NOMO-1 treated with dmso at 0.1 percent for 144 hours (cell line): ENCODE measurements around the gene GABRG3.

Experiments
- DNase-seq: peaks from one replicate; lab custom pipeline; 2025; ENCODE audit not compliant: unreplicated experiment; lab: John Stamatoyannopoulos, UW

GABRG3 gene

DNA sequence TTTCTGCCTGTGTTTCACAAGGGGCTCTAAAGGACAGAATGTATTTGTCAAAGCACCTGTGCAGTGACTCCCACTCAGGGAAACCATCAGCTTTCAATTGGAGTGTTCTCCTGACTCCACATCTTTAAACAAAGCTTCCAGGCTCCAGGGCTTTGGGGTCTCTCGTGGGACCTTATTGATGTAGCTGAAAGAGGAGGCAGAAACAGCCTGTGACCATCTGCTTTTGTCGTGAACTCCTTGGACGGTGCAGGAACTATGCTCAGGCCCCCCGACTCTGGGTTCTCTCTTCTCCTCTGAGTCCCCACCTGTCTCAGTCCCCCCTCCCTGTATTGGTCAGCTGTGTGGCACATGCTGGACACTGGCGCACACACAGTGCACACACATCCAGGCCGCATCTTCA lies 486.8 kb downstream of the GABRG3 start:
- no peak for DNase-seq

DNA sequence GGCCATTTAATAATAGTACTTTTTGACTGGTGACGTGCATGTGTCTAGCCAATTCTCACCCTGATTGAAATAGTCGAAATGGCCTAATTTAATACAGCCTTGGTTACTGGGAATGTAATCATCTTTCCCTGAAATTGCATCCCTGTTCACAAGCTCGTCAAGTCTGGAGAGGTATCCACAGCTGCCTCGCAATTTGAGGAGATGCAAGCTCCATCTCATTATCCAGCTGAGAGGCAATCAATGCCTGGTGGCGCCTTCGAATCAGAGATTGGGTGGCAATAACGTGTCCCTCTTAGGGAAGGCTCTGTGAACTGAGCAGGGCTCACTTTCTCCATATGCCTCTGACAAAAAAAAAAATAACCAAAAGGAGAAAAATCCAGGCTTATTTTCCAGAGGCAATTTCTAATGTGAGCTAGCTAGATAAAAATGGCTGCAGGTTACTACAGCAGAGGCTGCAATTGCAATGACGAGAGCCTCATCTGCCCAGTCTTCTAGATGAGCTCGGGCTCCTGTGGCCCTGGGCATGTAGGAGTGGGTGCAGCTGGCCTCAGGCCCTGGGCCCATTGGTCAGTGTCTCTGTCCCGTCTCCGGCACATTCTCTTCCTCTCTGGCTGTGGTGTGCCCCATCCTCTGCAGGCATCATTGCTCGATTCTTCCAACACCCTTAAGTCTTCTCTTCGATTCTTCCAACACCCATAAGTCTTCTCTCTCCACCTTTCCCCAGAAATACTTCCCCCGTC lies 487.5 kb downstream of the GABRG3 start:
- DNase-seq: no peak

DNA sequence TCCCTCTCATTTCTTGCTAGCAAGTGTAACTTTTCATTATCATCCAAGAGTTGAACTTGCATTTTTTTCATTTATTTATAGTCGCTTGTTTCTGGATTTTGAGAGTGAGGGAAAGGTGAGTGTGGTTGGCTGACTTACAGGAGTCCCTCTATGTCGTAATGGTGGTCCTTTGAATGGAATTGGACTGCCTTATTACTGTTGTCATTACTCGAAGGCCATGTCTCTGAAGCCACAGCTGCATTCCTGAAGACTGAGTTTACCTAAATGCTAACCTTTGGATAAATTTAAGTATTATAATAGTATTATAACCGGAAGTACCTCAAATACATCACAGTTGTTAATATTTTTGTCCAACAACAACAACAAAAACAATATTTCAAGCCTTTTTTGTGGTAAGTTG lies 488.9 kb downstream of the GABRG3 start:
- no peak for DNase-seq

DNA sequence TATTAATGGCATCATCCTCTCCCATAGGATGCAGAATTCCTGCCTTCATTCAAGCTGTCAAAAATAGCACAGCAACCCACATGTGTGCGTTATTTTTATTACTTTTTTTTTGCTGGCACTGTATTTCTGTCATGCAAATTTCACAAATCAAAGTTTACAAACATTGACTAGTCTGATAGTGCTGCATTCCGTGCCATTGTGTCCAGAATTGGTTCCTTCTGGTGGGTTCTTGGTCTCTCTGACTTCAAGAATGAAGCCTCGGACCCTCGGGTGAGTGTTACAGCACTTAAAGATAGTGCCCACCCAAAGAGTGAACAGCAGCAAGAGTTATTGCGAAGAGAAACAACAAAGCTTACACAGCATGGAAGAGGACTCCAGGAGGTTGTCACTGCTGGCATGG lies 490.2 kb downstream of the GABRG3 start:
- DNase-seq: no peak

DNA sequence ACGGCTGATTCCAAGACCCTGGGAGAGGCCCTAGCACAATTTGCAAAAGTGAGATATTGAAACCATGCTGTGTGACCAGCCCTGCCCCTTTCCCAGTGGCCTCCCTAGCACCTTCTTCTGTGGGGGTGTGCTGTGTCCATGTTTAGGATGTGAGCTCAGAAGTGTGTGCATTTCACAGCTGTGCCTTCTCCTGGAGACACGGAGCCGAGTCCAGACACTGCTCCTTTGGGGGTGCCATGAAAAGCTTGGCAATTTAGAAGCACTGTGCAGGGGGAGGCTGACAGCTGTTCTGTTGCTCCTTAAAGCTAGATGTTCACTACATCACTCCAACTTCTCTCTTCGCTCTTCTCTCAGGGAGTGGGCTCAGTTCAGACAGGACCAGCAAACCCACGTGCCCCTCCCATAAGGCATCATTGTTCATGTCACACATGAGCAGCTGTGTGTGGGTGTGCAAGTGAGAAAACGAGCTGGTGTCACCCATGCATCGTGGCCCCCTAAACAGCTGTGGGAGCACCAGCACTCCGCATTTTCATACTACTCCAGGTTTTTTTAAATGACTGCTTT lies 492.6 kb downstream of the GABRG3 start:
- no peak for DNase-seq

DNA sequence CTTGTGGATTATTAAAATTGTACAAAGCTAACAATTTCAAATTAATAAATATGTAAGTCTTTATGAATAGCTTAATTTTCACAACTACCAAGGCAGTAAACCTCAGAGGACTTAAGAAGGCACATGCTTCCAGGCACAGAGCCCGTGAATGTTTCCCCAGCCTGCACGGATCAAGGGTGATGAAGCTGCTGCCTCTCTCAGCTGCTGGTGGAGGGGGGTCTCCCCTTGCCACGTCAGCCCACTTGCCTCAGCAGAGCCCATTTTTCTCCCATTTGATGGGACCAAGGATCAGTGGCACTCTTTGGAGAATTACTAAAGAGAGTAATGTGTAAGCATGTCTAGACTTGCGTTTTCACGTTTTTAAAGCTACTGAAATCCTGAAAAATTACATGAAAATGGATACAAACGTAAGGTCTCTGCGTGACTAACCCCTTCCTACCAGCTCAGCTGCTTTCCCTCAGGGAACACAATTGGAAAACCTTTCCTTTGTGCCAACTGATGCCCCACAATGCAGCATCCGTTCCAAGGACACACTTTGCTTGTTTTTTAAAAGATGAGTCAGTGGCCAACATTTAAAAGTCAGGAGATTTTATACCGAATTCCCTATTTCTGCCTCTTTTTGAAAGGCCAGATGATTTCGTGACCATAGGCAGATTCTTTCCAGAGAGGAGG lies 494.1 kb downstream of the GABRG3 start:
- no peak for DNase-seq

DNA sequence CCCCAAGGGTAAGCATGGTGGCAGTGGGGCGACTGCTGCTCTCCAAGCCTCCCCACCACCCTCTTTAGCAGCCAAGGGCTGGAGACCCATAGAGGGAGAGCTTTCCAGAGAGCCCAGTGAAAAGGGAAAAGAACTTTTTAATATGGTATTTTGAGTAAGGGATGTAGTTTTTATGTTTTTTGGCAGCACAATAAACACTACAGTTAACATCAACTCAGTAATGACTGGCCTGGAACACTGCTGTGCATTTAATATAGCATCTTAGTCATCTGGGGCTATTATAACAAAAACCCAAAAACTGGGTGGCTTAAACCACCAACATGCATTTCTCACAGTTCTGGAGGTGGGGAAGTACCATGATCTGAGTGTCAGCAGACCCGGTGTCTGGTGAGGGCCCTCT lies 495.8 kb downstream of the GABRG3 start:
- DNase-seq: no peak

DNA sequence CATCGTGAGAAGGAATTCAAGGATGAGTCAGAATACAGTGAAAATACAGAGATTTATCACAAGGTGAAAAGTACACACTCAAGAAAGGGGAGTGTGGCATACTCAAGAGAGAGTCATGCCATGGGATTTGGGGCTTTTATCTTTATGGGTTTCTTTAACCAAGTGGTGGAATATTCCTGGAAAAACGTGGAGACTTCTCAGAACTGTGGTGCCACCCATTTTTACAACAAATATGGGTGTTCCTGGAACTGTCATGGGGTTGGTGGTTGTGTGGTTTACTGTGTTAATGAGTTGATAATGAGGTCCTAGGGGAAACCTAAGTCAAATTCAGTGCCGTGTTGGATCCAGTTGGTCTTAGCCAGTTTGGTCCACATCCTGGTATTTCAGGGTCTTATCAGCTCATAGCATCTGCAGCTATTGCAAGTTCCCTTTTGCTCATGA lies 497.2 kb downstream of the GABRG3 start:
- no peak for DNase-seq

DNA sequence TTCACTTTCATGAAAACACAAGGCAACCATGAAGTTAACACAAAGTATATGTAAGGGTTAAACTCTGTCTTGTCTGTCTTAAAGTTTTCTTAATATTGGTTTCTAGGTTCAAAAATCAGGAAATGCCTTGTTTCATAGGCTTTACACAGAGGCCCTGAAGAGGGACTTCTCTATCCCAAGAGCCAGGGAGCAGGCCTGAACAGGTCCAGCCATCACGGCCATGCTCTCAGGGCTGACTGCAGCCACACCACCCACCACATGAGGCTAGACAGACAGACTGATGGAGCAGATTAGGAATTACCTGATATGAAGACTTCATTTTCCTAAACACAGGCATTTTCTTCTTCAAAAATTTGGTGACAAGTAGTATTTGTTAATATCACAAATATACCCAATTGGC lies 502.9 kb downstream of the GABRG3 start:
- DNase-seq: no peak

DNA sequence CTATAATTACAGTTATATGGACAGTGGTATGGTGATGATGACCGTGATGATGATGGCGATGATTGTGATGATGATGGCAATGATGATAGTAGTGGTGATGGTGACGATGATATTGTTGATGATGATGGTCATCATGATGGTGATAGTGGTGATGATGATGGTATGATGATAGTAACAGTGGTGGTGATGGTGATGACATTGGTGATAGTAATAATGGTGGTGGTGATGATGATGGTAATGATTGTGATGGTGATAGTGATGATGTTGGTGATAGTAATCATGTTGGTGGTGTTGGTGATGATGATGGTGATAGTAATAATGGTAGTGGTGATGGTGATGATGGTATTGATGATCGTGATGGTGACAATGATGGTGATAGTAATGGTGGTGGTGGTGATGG lies 504.4 kb downstream of the GABRG3 start:
- DNase-seq: no peak

DNA sequence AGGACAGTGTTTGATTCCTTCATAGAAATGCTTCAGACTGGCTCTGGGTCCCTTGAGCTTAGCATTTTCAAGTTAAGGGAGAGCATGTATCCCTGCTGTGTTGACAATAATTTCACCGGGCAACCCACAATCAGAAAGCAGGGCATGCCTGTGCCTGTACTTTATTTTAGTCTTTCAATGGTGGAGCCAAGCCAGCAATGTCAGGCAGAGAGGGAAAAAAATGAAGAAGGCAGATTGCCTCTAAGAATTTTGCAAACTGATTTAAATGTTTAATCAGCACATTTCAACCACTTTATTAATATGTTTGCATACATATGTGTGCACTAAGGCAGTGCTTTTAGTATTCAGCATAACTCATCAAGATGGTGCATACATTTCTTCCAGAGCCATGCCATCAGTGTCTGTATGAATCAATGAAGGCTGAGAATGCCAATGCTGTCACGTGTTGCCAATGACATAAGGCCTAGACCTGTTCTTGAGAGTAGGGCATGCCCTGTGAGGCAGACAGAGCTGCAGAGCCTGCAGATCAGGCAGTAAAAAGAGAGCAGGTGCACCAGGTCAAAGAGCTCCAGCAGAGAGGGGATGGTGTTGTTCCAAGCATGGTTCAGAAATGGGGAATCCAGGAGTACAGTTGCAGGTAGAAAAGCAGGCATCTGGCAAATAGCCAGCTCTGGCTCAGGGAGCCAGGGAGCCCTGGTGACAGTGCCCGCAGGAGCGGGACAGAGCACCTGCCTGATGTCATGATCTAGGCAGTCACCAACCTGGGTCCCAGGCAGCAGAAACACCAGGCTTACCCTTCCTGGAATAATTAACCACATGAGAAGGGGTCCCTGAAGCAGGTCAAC lies 508.5 kb downstream of the GABRG3 start:
- no peak for DNase-seq

DNA sequence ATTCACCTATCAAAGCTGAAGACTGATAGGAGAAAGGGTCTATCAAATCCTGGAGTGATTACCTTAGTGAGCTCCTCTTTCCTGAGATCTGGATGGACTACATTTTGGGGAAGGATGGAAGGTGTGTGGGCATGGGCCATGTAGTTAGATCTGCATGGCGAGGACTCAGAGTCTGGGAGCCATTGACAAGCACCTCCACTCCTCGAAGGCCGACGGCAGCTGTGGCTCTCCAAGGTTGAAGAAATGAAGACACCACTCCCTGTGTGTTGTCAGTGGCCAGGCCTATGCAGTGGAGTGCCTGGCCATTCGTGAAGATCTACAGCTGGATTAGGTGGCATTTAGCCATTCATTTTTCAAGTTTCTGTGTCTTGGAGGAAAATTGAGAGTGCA lies 509.2 kb downstream of the GABRG3 start:
- DNase-seq: no peak

DNA sequence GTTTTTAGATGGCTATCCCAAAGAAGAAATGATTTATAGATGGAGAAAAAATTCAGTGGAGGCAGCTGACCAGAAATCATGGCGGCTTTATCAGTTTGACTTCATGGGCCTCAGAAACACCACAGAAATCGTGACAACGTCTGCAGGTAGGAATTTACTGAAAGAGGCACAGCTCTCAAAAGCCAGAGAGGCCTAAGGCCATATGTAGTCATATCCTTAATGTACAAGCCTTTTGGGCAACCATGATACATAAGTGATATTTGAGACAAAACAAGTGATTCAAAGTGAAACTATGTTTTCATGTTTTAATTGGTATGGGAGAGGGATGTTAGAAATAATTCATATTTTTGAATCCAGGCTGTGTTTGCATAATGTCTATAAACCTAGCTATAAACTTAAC lies 509.7 kb downstream of the GABRG3 start:
- no peak for DNase-seq

DNA sequence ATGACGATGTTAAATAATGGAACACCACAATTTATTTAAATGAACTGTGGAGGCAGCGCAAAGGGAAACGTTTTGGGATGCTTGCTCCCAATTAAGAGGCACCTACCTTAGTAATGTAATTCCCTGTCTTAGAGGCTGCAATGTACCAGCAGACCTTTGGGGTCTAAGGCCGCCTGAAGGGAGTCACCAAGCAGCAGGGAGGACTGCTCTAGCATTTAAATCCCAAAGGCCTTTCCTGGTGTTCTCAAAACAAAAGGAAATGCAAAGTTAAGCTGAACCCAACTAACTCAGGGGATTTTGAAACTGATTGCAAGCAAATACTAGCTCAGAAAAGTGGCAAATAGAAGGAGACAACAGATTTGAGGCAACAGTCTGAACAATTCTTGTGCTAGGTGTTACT lies 510.8 kb downstream of the GABRG3 start:
- no peak for DNase-seq

DNA sequence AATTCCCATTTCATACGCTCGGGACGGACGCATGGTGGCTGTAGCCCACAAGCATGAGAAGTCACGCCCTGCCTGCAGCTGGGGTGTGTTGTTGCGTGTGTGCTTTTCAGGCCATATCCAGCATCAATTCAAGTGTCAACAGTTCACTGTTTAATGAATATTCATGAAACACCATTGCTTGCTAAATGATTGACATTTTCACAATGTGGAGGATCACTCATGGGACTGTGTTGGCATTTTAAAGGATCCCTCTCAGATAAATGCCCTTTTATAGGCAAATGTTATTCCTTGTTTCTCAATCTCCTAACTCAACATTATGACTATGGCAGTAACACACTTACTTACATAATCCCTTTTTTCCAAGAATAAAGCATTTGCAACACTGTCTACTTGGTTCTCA lies 511.3 kb downstream of the GABRG3 start:
- DNase-seq: no peak

DNA sequence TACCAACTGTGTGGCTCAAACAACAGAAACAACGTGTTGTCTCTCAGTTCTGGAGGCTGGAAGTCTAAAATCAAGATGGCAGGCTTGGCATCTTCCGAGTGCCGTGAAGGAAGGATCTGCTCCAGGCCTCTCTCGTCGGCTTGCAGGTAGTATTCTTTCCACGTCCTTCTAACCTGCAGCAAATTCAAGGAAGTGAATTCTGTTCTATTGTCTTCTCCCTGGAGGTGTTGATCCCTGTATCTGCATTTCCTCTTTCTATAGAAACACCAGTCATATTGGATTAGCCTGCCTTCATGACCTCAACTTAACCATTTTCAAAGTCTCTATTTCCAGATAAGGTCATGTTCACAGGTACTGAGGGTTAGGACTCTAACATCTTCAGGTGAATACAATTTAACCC lies 512.1 kb downstream of the GABRG3 start:
- no peak for DNase-seq

DNA sequence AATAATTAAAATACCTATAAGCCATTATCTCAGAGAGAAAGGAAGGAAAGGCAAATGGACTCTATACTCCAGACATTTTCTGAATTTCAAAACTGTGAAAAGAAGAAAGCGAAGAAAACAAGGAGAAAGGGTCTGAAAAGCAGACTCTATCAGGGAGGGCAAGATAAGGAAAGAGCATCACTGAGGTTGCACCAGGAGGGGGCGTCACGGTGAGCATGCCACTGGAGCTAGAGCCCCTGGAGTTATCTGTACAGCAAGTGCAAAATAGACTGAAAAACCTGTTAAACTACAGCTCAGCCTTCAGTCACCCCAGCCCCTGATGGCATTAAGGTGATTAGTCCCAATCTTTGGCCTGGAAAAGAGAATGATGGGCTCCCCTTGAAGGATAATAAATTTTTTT lies 514.3 kb downstream of the GABRG3 start:
- DNase-seq: no peak

DNA sequence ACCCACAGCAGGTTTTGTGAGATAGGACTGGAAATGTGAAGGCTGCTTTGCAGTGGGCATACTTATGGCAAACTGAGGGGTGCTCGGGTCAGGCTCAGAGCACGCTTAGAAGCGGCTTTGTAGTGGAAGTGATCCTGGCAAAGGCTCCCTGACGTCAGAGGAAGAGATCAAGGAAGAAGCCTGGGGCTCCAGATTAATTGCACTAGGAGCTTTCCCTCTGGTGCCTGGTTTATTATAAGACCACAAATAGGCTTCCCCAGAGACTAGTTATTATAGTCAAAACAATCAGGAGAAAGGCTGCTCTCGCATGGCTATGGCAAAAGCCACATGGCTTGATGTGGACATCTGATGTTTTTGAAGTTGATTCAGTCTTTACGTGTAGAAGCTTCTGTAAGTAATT lies 515.1 kb downstream of the GABRG3 start:
- no peak for DNase-seq

DNA sequence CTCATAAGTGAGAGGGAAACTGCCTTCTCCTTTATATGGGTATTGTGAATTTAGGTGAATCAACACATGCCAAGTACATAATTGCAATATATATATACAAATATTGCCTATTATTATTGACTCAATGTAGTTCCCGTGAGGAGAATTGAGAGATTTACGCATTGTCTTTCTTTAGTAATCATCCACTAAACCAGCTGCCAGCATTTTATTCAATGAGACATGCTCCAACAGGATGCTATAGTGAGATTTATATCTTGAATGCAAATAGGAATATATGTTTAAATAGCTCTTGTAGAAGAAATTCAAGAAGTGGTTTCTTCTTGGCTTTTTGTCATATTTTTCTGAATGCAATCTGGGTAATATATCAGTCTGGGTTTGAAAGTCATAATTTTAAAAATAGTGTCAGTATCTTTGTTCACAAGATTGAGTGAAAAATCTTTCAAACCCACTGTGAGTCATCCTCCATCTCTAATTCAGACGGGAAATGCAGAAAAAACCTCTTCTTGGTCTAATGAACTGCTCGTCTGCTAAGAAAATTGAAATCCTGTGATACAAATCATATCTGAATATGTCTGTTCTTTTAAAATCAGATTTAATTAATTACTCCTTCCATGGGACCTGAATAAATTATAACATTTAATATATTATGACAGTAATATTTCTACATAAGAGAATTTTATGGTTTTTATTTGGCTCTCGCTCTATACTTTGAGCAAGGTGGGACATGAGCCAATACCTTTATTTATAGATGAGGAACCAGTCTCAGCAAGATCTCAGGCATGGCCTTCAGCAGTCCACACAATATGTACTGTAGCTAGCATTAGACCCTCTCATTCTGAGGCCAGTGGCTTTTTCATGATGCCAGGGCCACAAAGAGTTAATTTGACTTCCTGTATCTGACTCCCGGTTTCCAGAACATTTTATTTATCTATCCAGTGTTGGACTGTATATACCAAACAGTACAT lies 516.0 kb downstream of the GABRG3 start:
- DNase-seq: no peak

DNA sequence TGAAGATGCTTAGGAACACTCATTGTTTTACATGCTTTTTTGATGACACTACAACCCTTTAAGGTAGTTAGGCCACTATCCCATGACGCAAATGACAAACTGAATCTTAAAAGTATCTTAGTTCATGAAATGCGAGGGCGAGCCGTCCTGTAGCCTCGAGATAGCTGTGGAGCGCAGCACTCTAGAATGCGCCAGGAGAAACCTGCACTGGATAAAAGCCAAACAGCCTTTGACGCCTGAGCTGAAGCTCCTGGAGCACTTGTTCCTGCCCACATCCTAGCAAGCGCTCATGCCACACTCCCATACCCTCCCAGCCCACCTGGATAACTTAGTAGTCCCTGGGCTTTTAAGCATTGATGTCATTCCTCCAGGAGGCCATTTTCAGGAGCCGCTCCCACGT lies 516.9 kb downstream of the GABRG3 start:
- DNase-seq: no peak
